ENCODE measurements around the gene SUGCT. TPM values are rescaled to one million over a fixed set of nuclear protein-coding genes. Genes with fewer than 3 reads are reported as not detected.

Gene SUGCT
- total RNA-seq, 1 donor from 2014 or later: 9.8 TPM

GRCh38 chr7:40354711-40355110, 219.9 kb downstream of the SUGCT start:
- DNase-seq (ENCODE audit: low spot score in 2 of 2, unreplicated experiment in 2 of 2): no peak
- Mint-ChIP-seq H3K27me3 (ENCODE audit: low read depth) (no peaks in the 10 kb centered on the region), H3K4me1 (peaks cover 11% of the 10 kb centered on the region), H3K9me3 (peaks cover 9% of the 10 kb centered on the region), H3K4me3 (no peak overlapping the region), H3K36me3 (peaks cover 8% of the 10 kb centered on the region), H3K27ac (no peak overlapping the region)
- TF ChIP-seq CTCF (IDR thresholded peaks at IDR 0.05; ENCODE audit: unreplicated experiment): no peak

- H3K4me1 Mint-ChIP-seq: peaks cover 11% of the 10 kb centered on the region
- DNase-seq (ENCODE audit: low spot score in 2 of 2, unreplicated experiment in 2 of 2): no peak
Observed at GRCh38 chr7:40356312-40356711, 221.5 kb downstream of the SUGCT start.

GRCh38 chr7:40356871-40357709, 222.3 kb downstream of the SUGCT start:
- H3K27ac Mint-ChIP-seq: no peak overlapping the region
- no peak for DNase-seq (ENCODE audit: low spot score in 2 of 2, unreplicated experiment in 2 of 2)

More at GRCh38 chr7:40356312-40356711, 221.5 kb downstream of the SUGCT start:
- Mint-ChIP-seq H3K27me3 (ENCODE audit: low read depth) (no peaks in the 10 kb centered on the region), H3K27ac (no peak overlapping the region), H3K4me3 (no peak overlapping the region), H3K9me3 (peaks cover 9% of the 10 kb centered on the region), H3K36me3 (peaks cover 8% of the 10 kb centered on the region)
- no peak for TF ChIP-seq CTCF (IDR thresholded peaks at IDR 0.05; ENCODE audit: unreplicated experiment)

GRCh38 chr7:40369641-40370277, 235.0 kb downstream of the SUGCT start:
- Mint-ChIP-seq H3K27me3 (ENCODE audit: low read depth) (no peaks in the 10 kb centered on the region), H3K36me3 (peaks cover 7% of the 10 kb centered on the region), H3K9me3 (peaks cover 6% of the 10 kb centered on the region), H3K4me1 (peaks cover 17% of the 10 kb centered on the region), H3K27ac (no peak overlapping the region), H3K4me3 (no peak overlapping the region)
- no peak for TF ChIP-seq CTCF (IDR thresholded peaks at IDR 0.05; ENCODE audit: unreplicated experiment)
- DNase-seq (ENCODE audit: low spot score in 2 of 2, unreplicated experiment in 2 of 2): no peak

More at GRCh38 chr7:40356871-40357709, 222.3 kb downstream of the SUGCT start:
- no peaks in the 10 kb centered on the region for H3K27me3 Mint-ChIP-seq (ENCODE audit: low read depth)
- peaks cover 8% of the 10 kb centered on the region for H3K36me3 Mint-ChIP-seq
- TF ChIP-seq CTCF (IDR thresholded peaks at IDR 0.05; ENCODE audit: unreplicated experiment): no peak
- peaks cover 12% of the 10 kb centered on the region for H3K9me3 Mint-ChIP-seq
- H3K4me1 Mint-ChIP-seq: peaks cover 11% of the 10 kb centered on the region
- no peak overlapping the region for H3K4me3 Mint-ChIP-seq

- DNase-seq (ENCODE audit: low spot score in 2 of 2, unreplicated experiment in 2 of 2): no peak
- Mint-ChIP-seq H3K27ac (no peak overlapping the region), H3K27me3 (ENCODE audit: low read depth) (no peaks in the 10 kb centered on the region), H3K36me3 (peaks cover 7% of the 10 kb centered on the region), H3K4me3 (no peak overlapping the region), H3K9me3 (peaks cover 9% of the 10 kb centered on the region), H3K4me1 (peaks cover 17% of the 10 kb centered on the region)
- no peak for TF ChIP-seq CTCF (IDR thresholded peaks at IDR 0.05; ENCODE audit: unreplicated experiment)
Observed at GRCh38 chr7:40371806-40372440, 237.1 kb downstream of the SUGCT start.

Data from mesothelial cell of epicardium (in vitro differentiated cells).